GM12878 (cell line): ENCODE measurements around the gene HINT2. TPM values are rescaled to one million over a fixed set of nuclear protein-coding genes. Genes with fewer than 3 reads are reported as not detected.

ENCODE experiments used
- ATAC-seq: fragments of 200-7000 bp; cut with Tn5 transposase; 3 replicates; pipeline ENCODE4 v1.9.1; 2020; ENCODE audit warnings: mild to moderate bottlenecking, moderate library complexity
- BruUV-seq: library from RNA; stranded (reverse); fragments of 400-500 nt; replicated peaks from 2 replicates; lab custom pipeline; 2021; lab: Mats Ljungman, UMichigan
- CTCF ChIA-PET: fragments of 300-600 bp; sonication (Branson Sonifier 250); formaldehyde crosslinking; extraction: SDS; loops from one replicate; lab custom pipeline; 2021; ENCODE audit warnings: inconsistent platforms; lab: Yijun Ruan, JAX
- POLR2A ChIA-PET: fragments of 350-600 bp; formaldehyde crosslinking; extraction: SDS; loops from one replicate; lab custom pipeline; 2021; ENCODE audit warnings: inconsistent platforms; lab: Charles Lee
- RAD21 ChIA-PET: fragments of 300-600 bp; sonication (Branson Sonifier 250); formaldehyde crosslinking; loops from one replicate; lab custom pipeline; 2023; ENCODE audit warnings: antibody characterized with exemption; ENCODE audit not compliant: unreplicated experiment; lab: Charles Lee
- SMC1A ChIA-PET: fragments of 300-600 bp; sonication (Branson Sonifier 250); formaldehyde crosslinking; loops from one replicate; lab custom pipeline; 2023; ENCODE audit not compliant: unreplicated experiment, uncharacterized antibody; lab: Charles Lee
- DNase-seq: peaks from one replicate; pipeline ENCODE4 v3.0.0-alpha.2; 2011; ENCODE audit warnings: low read depth, low spot score
- FAIRE-seq: peaks from 3 replicates; lab custom pipeline; 2011; peaks lifted over from hg19 to GRCh38; lab: Jason Lieb, UNC
- H2AFZ ChIP-seq: 2 replicates; pipeline ENCODE4 v1.6.0; 2011; ENCODE audit warnings: low read depth, low read length, control low read depth; ENCODE audit not compliant: control insufficient read depth
- H3K27ac ChIP-seq: 2 replicates; pipeline ENCODE4 v1.5.1; 2011; ENCODE audit warnings: control low read depth; ENCODE audit not compliant: control insufficient read depth, insufficient read depth
- H3K27me3 ChIP-seq, 2 experiments: replicated peaks in 1 of 2; 2 replicates each; pipeline versions ENCODE4 v1.6.0 to v1.6.1; 2011; ENCODE audit warnings: low read length in 1 of 2; ENCODE audit not compliant: control insufficient read depth in 2 of 2, insufficient read depth in 2 of 2
- H3K36me3 ChIP-seq, 2 experiments: 2 replicates each; pipeline ENCODE4 v1.5.1; 2011; ENCODE audit warnings: low read length in 1 of 2; ENCODE audit not compliant: control insufficient read depth in 2 of 2, insufficient read depth in 2 of 2
- H3K4me1 ChIP-seq: 2 replicates; pipeline ENCODE4 v1.6.1; 2011; ENCODE audit warnings: mild to moderate bottlenecking, low read length, moderate library complexity, mixed read lengths; ENCODE audit not compliant: control insufficient read depth, insufficient read depth
- H3K4me2 ChIP-seq: 2 replicates; pipeline ENCODE4 v1.6.0; 2011; ENCODE audit warnings: control low read depth; ENCODE audit not compliant: control insufficient read depth, insufficient read depth
- H3K4me3 ChIP-seq: fragments of 200-600 bp; sonication (generic); 2 replicates; pipeline ENCODE4 v1.5.1; 2016
- H3K79me2 ChIP-seq: 2 replicates; pipeline ENCODE4 v1.6.0; 2011; ENCODE audit warnings: low read length; ENCODE audit not compliant: control insufficient read depth, insufficient read depth
- H3K9ac ChIP-seq: 2 replicates; pipeline ENCODE4 v1.8.0; 2011; ENCODE audit warnings: low read length, control low read depth, mixed read lengths; ENCODE audit not compliant: control insufficient read depth, insufficient read depth
- H3K9me3 ChIP-seq: replicated peaks from 3 replicates; pipeline ENCODE4 v1.5.1; 2011; ENCODE audit warnings: mild to moderate bottlenecking, low read length; ENCODE audit not compliant: control insufficient read depth, insufficient read depth
- H4K20me1 ChIP-seq: 2 replicates; pipeline ENCODE4 v1.6.0; 2011; ENCODE audit not compliant: control insufficient read depth, insufficient read depth
- ESRRA ChIP-seq: IDR thresholded peaks from 2 replicates; pipeline ENCODE4 v1.6.1; 2012; ENCODE audit warnings: mild to moderate bottlenecking, low read length, improper control_type of control experiment
- FOXM1 ChIP-seq: IDR thresholded peaks from 2 replicates; pipeline ENCODE4 v1.6.1; 2012; ENCODE audit warnings: low read depth, mild to moderate bottlenecking, inconsistent platforms, low read length, moderate library complexity
- IKZF2 ChIP-seq, 2 experiments: fragments of 450-650 bp; IDR thresholded peaks; 2 replicates each; pipeline ENCODE4 v1.6.1; 2017; ENCODE audit warnings: mild to moderate bottlenecking in 2 of 2, moderate library complexity in 2 of 2
- NFIC ChIP-seq: IDR thresholded peaks from 2 replicates; pipeline ENCODE4 v1.6.1; 2012; ENCODE audit warnings: low read depth, mild to moderate bottlenecking, inconsistent platforms, low read length, moderate library complexity
- POLR2AphosphoS2 ChIP-seq: IDR thresholded peaks from 2 replicates; pipeline ENCODE4 v1.6.1; 2011; ENCODE audit warnings: low read depth, mild to moderate bottlenecking, low read length, improper control_type of control experiment, moderate library complexity
- RCOR1 ChIP-seq: conservative IDR thresholded peaks from 2 replicates; pipeline ENCODE4 v1.6.1; 2012; ENCODE audit warnings: low read depth, low read length, improper control_type of control experiment
- STAT3 ChIP-seq: IDR thresholded peaks from 2 replicates; pipeline ENCODE4 v1.6.1; 2011; ENCODE audit warnings: low read depth, low read length, improper control_type of control experiment
- SUZ12 ChIP-seq: fragments of 200-600 bp; sonication (generic); IDR thresholded peaks from one replicate; pipeline ENCODE4 v1.6.1; 2018; ENCODE audit warnings: antibody characterized with exemption, mild to moderate bottlenecking; ENCODE audit not compliant: unreplicated experiment
- TCF12 ChIP-seq: IDR thresholded peaks from 2 replicates; pipeline ENCODE4 v1.6.1; 2011; ENCODE audit warnings: low read depth, mild to moderate bottlenecking, low read length
- WRNIP1 ChIP-seq: IDR thresholded peaks from 2 replicates; pipeline ENCODE4 v1.6.1; 2011; ENCODE audit warnings: low read depth, low read length, improper control_type of control experiment, borderline replicate concordance
- ZBTB40 ChIP-seq: fragments of 450-650 bp; IDR thresholded peaks from 2 replicates; pipeline ENCODE4 v1.6.1; 2016; ENCODE audit warnings: mild to moderate bottlenecking, moderate library complexity, borderline replicate concordance
- ZNF622 ChIP-seq: fragments of 450-650 bp; IDR thresholded peaks from 2 replicates; pipeline ENCODE4 v1.6.1; 2017; ENCODE audit warnings: mild to moderate bottlenecking, inconsistent platforms
- WGBS: methylation state at CpG from one replicate; pipeline ENCODE4 v1.1.6; 2016; ENCODE audit warnings: low lambda C conversion rate; ENCODE audit not compliant: insufficient replicate concordance, insufficient coverage; ENCODE audit errors: missing lambda C conversion rate; 5-methylcytosine and 5-hydroxymethylcytosine counted together
- in situ Hi-C: fragments of 300-500 bp; cut with MboI; formaldehyde crosslinking; loops from 9 replicates; pipeline ENCODE4 v1.14.3; 2018; ENCODE audit warnings: mixed read lengths
- intact Hi-C: fragments of 100-400 bp; cut with micrococcal nuclease; formaldehyde crosslinking; loops from one replicate; pipeline ENCODE4 v1.14.2; 2022; ENCODE audit not compliant: unreplicated experiment
- polyA plus RNA-seq, 11 experiments: library from polyadenylated mRNA; depleted of rRNA in 4 of 11; unstranded in 6 of 11; stranded (reverse) in 5 of 11; fragments of >200 nt; fragmentation: Nextera tagmentation in 4 of 11; fragmentation: Illumina TruSeq in 1 of 11; extraction: Ambion mirVana in 4 of 11; extraction: Trizol in 1 of 11; gene quantifications; 1 replicate in 1 of 11; 2 replicates in 10 of 11; pipeline versions ENCODE4 v1.2.1 to v1.2.3, GENCODE V29; 2011 to 2016; ENCODE audit warnings: inconsistent platforms in 2 of 11, missing spikeins in 2 of 11, low read depth in 1 of 11
- total RNA-seq, 4 experiments: library from RNA; depleted of rRNA in 3 of 4; stranded (reverse); fragments of >200 nt in 3 of 4; fragmentation: Illumina TruSeq in 1 of 4; extraction: Trizol in 1 of 4; gene quantifications; 2 replicates each; pipeline versions ENCODE4 v1.2.1 to v1.2.3, GENCODE V29; 2013 to 2021

The HINT2 gene
- total and polyA plus RNA-seq, 10 of the 15 experiments (the other 5 are each of a cell fraction or from before 2014, with no cell fraction given): 12.1 to 144 (median 51.7) TPM

DNA sequence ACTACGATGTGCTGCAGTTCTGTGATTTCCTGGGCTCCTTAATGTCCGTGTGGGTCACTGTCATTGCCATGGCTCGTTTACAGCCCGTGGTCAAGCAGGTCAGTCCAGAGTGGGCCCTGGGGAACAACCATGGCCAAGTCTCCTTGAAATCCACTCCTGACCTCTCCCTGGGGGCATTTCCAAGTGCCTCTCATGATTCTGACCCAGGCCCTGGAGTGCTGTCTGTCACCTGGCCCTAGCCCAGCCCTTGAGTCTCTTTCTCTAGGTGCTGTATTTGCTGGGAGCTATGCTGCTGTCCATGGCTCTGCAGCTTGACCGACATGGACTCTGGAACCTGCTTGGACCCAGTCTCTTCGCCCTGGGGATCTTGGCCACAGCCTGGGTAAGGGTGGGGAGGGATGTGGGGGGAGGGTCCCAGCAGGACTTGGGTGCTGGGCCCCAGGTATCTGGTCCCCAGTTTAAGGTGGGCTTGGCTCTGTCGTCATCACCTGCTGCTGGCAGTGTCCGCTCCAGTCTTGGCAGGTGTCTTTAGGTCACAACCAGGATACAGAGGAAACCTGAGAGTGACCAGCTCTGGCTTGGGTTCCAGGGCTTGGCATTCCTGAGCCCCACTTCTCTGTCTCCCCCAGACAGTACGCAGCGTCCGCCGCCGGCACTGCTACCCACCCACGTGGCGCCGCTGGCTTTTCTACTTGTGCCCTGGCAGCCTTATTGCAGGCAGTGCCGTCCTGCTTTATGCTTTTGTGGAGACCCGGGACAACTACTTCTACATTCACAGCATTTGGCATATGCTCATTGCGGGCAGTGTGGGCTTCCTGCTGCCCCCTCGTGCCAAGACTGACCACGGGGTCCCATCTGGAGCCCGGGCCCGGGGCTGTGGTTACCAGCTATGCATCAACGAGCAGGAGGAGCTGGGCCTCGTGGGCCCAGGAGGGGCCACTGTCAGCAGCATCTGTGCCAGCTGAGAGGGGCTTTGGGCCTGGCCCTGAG is 38.3 kb upstream of the HINT2 start:
- Histone ChIP-seq H4K20me1 (no peaks in the 10 kb centered on the region), H3K27me3 (no peaks in the 10 kb centered on the region), H3K4me3 (no peak overlapping the region), H3K36me3 (no peaks in the 10 kb centered on the region), H3K9me3 (no peaks in the 10 kb centered on the region), H3K4me1 (peaks cover 5% of the 10 kb centered on the region), H3K4me2 (no peak overlapping the region), H2AFZ (no peak overlapping the region), H3K9ac (no peak overlapping the region), H3K79me2 (no peaks in the 10 kb centered on the region), H3K27ac (no peak overlapping the region)
- no peak for FAIRE-seq
- ChIA-PET POLR2A (no interaction called here), RAD21 (interaction anchor here (0.7 kb wide), 1 partner anchor 11 kb away, joined by 3 read pairs; no protein-coding TSS in a partner anchor), SMC1A (interaction anchor here (1.6 kb wide), 1 partner anchor 27 kb away, joined by 5 read pairs; no protein-coding TSS in a partner anchor), CTCF (interaction anchor here (0.7 to 2.3 kb wide), 5 partner anchors 8 to 155 kb away, joined by 3 to 6 read pairs (median 4); no protein-coding TSS in a partner anchor)
- BruUV-seq: no TSS peak
- intact Hi-C loops (no loop called here), in situ Hi-C loops (no loop called here)
- no peak for DNase-seq
- 55% methylated on average over 25 of the region's 25 CpGs for WGBS
- no peak for TF ChIP-seq ZNF622
- no peak for TF ChIP-seq WRNIP1
- TF ChIP-seq ESRRA: no peak
- no peak for TF ChIP-seq RCOR1
- no peak for TF ChIP-seq TCF12
- no peak for TF ChIP-seq NFIC
- no peak for TF ChIP-seq POLR2AphosphoS2
- TF ChIP-seq IKZF2 (IDR thresholded peaks at IDR 0.05): no peak
- no peak for TF ChIP-seq SUZ12
- TF ChIP-seq STAT3: no peak
- TF ChIP-seq FOXM1: no peak
- TF ChIP-seq ZBTB40: no peak
- no peak for ATAC-seq
